Keratinocyte (primary cell): ENCODE results near the gene CHRNA10. TPM values are rescaled to one million over a fixed set of nuclear protein-coding genes. Genes with fewer than 3 reads are reported as not detected.

Experiments
- DNase-seq: peaks from one replicate; pipeline ENCODE4 v3.0.0-alpha.2; 2011; ENCODE audit warnings: low read depth, missing footprints, low spot score
- FAIRE-seq: peaks from 2 replicates; lab custom pipeline; 2011; peaks lifted over from hg19 to GRCh38; lab: Jason Lieb, UNC
- H2AFZ ChIP-seq: 2 replicates; pipeline ENCODE4 v1.6.0; 2012; ENCODE audit warnings: low read length, control low read depth, inconsistent platforms; ENCODE audit not compliant: control insufficient read depth
- H3K27ac ChIP-seq: 2 replicates; pipeline ENCODE4 v1.5.1; 2011; ENCODE audit warnings: low read length; ENCODE audit not compliant: control insufficient read depth, insufficient read depth
- H3K27me3 ChIP-seq: 3 replicates; pipeline ENCODE4 v1.6.0; 2011; ENCODE audit warnings: low read length; ENCODE audit not compliant: control insufficient read depth, insufficient read depth; ENCODE audit errors: extremely low read depth
- H3K36me3 ChIP-seq, 2 experiments: 2 replicates in 1 of 2; 3 replicates in 1 of 2; pipeline ENCODE4 v1.5.1; 2011; ENCODE audit warnings: low read length in 2 of 2, mild to moderate bottlenecking in 1 of 2; ENCODE audit not compliant: control insufficient read depth in 2 of 2, insufficient read depth in 2 of 2; ENCODE audit errors: extremely low read depth in 1 of 2
- H3K4me1 ChIP-seq: 3 replicates; pipeline ENCODE4 v1.5.1; 2011; ENCODE audit warnings: low read length; ENCODE audit not compliant: control insufficient read depth, insufficient read depth; ENCODE audit errors: extremely low read depth
- H3K4me2 ChIP-seq: 3 replicates; pipeline ENCODE4 v1.6.0; 2011; ENCODE audit warnings: low read depth, low read length; ENCODE audit not compliant: control insufficient read depth, insufficient read depth; ENCODE audit errors: extremely low read depth
- H3K4me3 ChIP-seq, 3 experiments: fragments of 200-600 bp in 1 of 3; sonication (generic) in 1 of 3; 2 replicates in 2 of 3; 3 replicates in 1 of 3; pipeline ENCODE4 v1.5.1; 2011 to 2016; ENCODE audit warnings: low read length in 3 of 3, mild to moderate bottlenecking in 3 of 3, control low read depth in 2 of 3, inconsistent platforms in 1 of 3, low read depth in 1 of 3, mixed read lengths in 1 of 3, mixed run types in 1 of 3, moderate library complexity in 1 of 3; ENCODE audit not compliant: control insufficient read depth in 2 of 3, insufficient read depth in 2 of 3; ENCODE audit errors: extremely low read depth in 1 of 3
- H3K79me2 ChIP-seq: 2 replicates; pipeline ENCODE4 v1.6.0; 2012; ENCODE audit warnings: low read length; ENCODE audit not compliant: control insufficient read depth, insufficient read depth
- H3K9ac ChIP-seq: 3 replicates; pipeline ENCODE4 v1.6.0; 2011; ENCODE audit warnings: low read length; ENCODE audit not compliant: control insufficient read depth, insufficient read depth; ENCODE audit errors: extremely low read depth
- H3K9me1 ChIP-seq: 3 replicates; pipeline ENCODE4 v1.6.0; 2011; ENCODE audit warnings: low read length; ENCODE audit not compliant: control insufficient read depth, insufficient read depth; ENCODE audit errors: extremely low read depth
- H3K9me3 ChIP-seq: 2 replicates; pipeline ENCODE4 v1.5.1; 2012; ENCODE audit warnings: low read depth, low read length; ENCODE audit not compliant: control insufficient read depth
- H4K20me1 ChIP-seq: 3 replicates; pipeline ENCODE4 v1.6.0; 2011; ENCODE audit warnings: low read length; ENCODE audit not compliant: control insufficient read depth, insufficient read depth; ENCODE audit errors: extremely low read depth
- CTCF ChIP-seq, 3 experiments: IDR thresholded peaks in 1 of 3; conservative IDR thresholded peaks in 1 of 3; optimal IDR thresholded peaks in 1 of 3; 2 replicates in 2 of 3; 3 replicates in 1 of 3; pipeline versions ENCODE3 to v1.5.1; 2011; ENCODE audit warnings: low read length in 3 of 3, mild to moderate bottlenecking in 3 of 3, moderate library complexity in 2 of 3, control low read depth in 1 of 3, inconsistent platforms in 1 of 3; ENCODE audit not compliant: insufficient read depth in 2 of 3; ENCODE audit errors: extremely low read depth in 1 of 3
- EZH2 ChIP-seq: IDR thresholded peaks from one replicate; pipeline ENCODE4 v1.6.1; 2012; ENCODE audit warnings: inconsistent platforms, mild to moderate bottlenecking, low read length, moderate library complexity
- dilution Hi-C: fragments of 300-500 bp; cut with MboI; formaldehyde crosslinking; loops from one replicate; pipeline ENCODE4 v1.7.0; 2020; ENCODE audit warnings: low sequenced_read_pairs; ENCODE audit not compliant: extremely low pct_ligation_motif_present
- polyA plus RNA-seq, 5 experiments: library from polyadenylated mRNA; depleted of rRNA in 3 of 5; stranded (reverse) in 3 of 5; stranded (forward) in 1 of 5; unstranded in 1 of 5; fragments of >200 nt; gene quantifications; 1 replicate in 1 of 5; 2 replicates in 3 of 5; 3 replicates in 1 of 5; pipeline versions ENCODE4 v1.2.1 to v1.2.3, GENCODE V29; 2011 to 2012; ENCODE audit warnings: missing spikeins in 2 of 5, low read depth in 1 of 5, low replicate concordance in 1 of 5

CHRNA10 gene
- polyA plus RNA-seq, 1 donor (not counting 4 experiments of a cell fraction or from before 2014, with no cell fraction given), result 0.83 TPM

GRCh38 chr11:3664032-3664630, 7.1 kb downstream of the CHRNA10 start:
- H3K36me3 ChIP-seq, result peaks cover 9 to 19% of the 10 kb centered on the region in 2 experiments
- dilution Hi-C loops, result no loop called here
- no peak for DNase-seq
- no peak for FAIRE-seq
- no peak overlapping the region for H3K9ac ChIP-seq
- no peak overlapping the region for H3K4me2 ChIP-seq
- no peaks in the 10 kb centered on the region for H3K79me2 ChIP-seq
- H4K20me1 ChIP-seq, result no peaks in the 10 kb centered on the region
- H3K9me1 ChIP-seq, result no peaks in the 10 kb centered on the region
- no peak overlapping the region for H3K4me3 ChIP-seq
- no peaks in the 10 kb centered on the region for H3K9me3 ChIP-seq
- no peak overlapping the region for H2AFZ ChIP-seq
- H3K27me3 ChIP-seq, result no peaks in the 10 kb centered on the region
- no peak overlapping the region for H3K27ac ChIP-seq
- TF ChIP-seq EZH2 (no peak), CTCF (optimal IDR thresholded peaks at IDR 0.05 in 1 of 3, IDR thresholded peaks at IDR 0.05 in 1 of 3, conservative IDR thresholded peaks at IDR 0.05 in 1 of 3; ENCODE audit: extremely low read depth in 1 of 3, insufficient read depth in 2 of 3, low read length in 3 of 3) (no peak)
- H3K4me1 ChIP-seq, result no peaks in the 10 kb centered on the region

- DNase-seq (no peak), FAIRE-seq (no peak)
Measured at GRCh38 chr11:3662856-3663255, 8.3 kb downstream of the CHRNA10 start.

More at GRCh38 chr11:3662856-3663255, 8.3 kb downstream of the CHRNA10 start:
- Histone ChIP-seq H3K27me3 (no peaks in the 10 kb centered on the region), H3K4me2 (no peak overlapping the region), H3K4me3 (no peak overlapping the region), H3K36me3 (peaks cover 9 to 16% of the 10 kb centered on the region in 2 experiments), H2AFZ (no peak overlapping the region), H4K20me1 (no peaks in the 10 kb centered on the region), H3K4me1 (no peaks in the 10 kb centered on the region), H3K9me1 (no peaks in the 10 kb centered on the region), H3K27ac (no peak overlapping the region), H3K9me3 (no peaks in the 10 kb centered on the region), H3K79me2 (no peaks in the 10 kb centered on the region), H3K9ac (no peak overlapping the region)
- no peak for TF ChIP-seq EZH2
- no peak for TF ChIP-seq CTCF (optimal IDR thresholded peaks at IDR 0.05 in 1 of 3, IDR thresholded peaks at IDR 0.05 in 1 of 3, conservative IDR thresholded peaks at IDR 0.05 in 1 of 3; ENCODE audit: extremely low read depth in 1 of 3, insufficient read depth in 2 of 3, low read length in 3 of 3)
- dilution Hi-C loops, result no loop called here
